Neural cell (in vitro differentiated cells): ENCODE measurements around the gene ARRDC2. TPM values are rescaled to one million over a fixed set of nuclear protein-coding genes. Genes with fewer than 3 reads are reported as not detected.

Experiments
- H2AFZ ChIP-seq: fragments of 200-600, 300-800 bp; sonication (generic), shearing (Covaris generic); 2 replicates; pipeline ENCODE4 v1.6.0; 2014; ENCODE audit warnings: low read depth, mild to moderate bottlenecking, antibody characterized with exemption, low read length, moderate library complexity
- H3F3A ChIP-seq: fragments of 200-600 bp; shearing (Covaris generic); 2 replicates; pipeline ENCODE4 v1.6.1; 2016; ENCODE audit warnings: mild to moderate bottlenecking, moderate library complexity, mixed read lengths, antibody characterized with exemption, low read length; ENCODE audit not compliant: insufficient read depth, poor library complexity, severe bottlenecking
- H3K27ac ChIP-seq: fragments of 200-600, 300-800 bp; sonication (generic), shearing (Covaris generic); 2 replicates; pipeline ENCODE4 v1.5.1; 2014; ENCODE audit warnings: mild to moderate bottlenecking, low read length, moderate library complexity
- H3K27me3 ChIP-seq: fragments of 300-800, 200-600 bp; sonication (generic), shearing (Covaris generic); 2 replicates; pipeline ENCODE4 v1.6.0; 2014; ENCODE audit warnings: mild to moderate bottlenecking, low read depth, low read length, moderate library complexity; ENCODE audit not compliant: insufficient read depth
- H3K36me3 ChIP-seq: fragments of 300-800, 200-600 bp; sonication (generic), shearing (Covaris generic); 2 replicates; pipeline ENCODE4 v1.5.1; 2014; ENCODE audit warnings: mild to moderate bottlenecking, antibody characterized with exemption, low read length, moderate library complexity; ENCODE audit not compliant: insufficient read depth
- H3K4me2 ChIP-seq: fragments of 300-800, 200-600 bp; sonication (generic), shearing (Covaris generic); 2 replicates; pipeline ENCODE4 v1.6.0; 2014; ENCODE audit warnings: mild to moderate bottlenecking, low read length
- H3K4me3 ChIP-seq: fragments of 300-800, 200-600 bp; sonication (generic), shearing (Covaris generic); 2 replicates; pipeline ENCODE4 v1.5.1; 2014; ENCODE audit warnings: mild to moderate bottlenecking, low read length, moderate library complexity
- H3K79me2 ChIP-seq: fragments of 200-600 bp; shearing (Covaris generic); replicated peaks from 2 replicates; pipeline ENCODE4 v1.6.0; 2014; ENCODE audit warnings: mild to moderate bottlenecking, low read length, moderate library complexity; ENCODE audit not compliant: insufficient read depth
- H3K9ac ChIP-seq: fragments of 300-800, 200-600 bp; sonication (generic), shearing (Covaris generic); 2 replicates; pipeline ENCODE4 v1.6.1; 2016; ENCODE audit warnings: mild to moderate bottlenecking, low read length, mixed read lengths
- H3K9me2 ChIP-seq: fragments of 200-600 bp; shearing (Covaris generic); 2 replicates; pipeline ENCODE4 v1.6.1; 2016; ENCODE audit warnings: mild to moderate bottlenecking, low read length, mixed read lengths; ENCODE audit not compliant: insufficient read depth
- H3K9me3 ChIP-seq: fragments of 200-600, 300-800 bp; sonication (generic), shearing (Covaris generic); 2 replicates; pipeline ENCODE4 v1.6.1; 2016; ENCODE audit warnings: mild to moderate bottlenecking, mixed run types, low read length, moderate library complexity, mixed read lengths
- H4K20me1 ChIP-seq: fragments of 200-600 bp; shearing (Covaris generic); 2 replicates; pipeline ENCODE4 v1.6.1; 2016; ENCODE audit warnings: mild to moderate bottlenecking, mixed run types; ENCODE audit not compliant: insufficient read depth
- CTCF ChIP-seq: fragments of 450-650 bp; IDR thresholded peaks from 2 replicates; pipeline ENCODE4 v1.5.1; 2014; ENCODE audit warnings: antibody characterized with exemption, mild to moderate bottlenecking, moderate library complexity; ENCODE audit not compliant: poor library complexity, severe bottlenecking
- EP300 ChIP-seq: fragments of 450-650 bp; conservative IDR thresholded peaks from 2 replicates; pipeline ENCODE4 v1.6.1; 2014; ENCODE audit warnings: antibody characterized with exemption, mild to moderate bottlenecking, moderate library complexity; ENCODE audit not compliant: poor library complexity, severe bottlenecking
- EZH2 ChIP-seq: fragments of 200-600, 300-800 bp; shearing (Covaris generic), sonication (generic); IDR thresholded peaks from 2 replicates; pipeline ENCODE4 v1.6.1; 2014; ENCODE audit warnings: antibody characterized with exemption, low read length, borderline replicate concordance, mild to moderate bottlenecking; ENCODE audit not compliant: insufficient read depth, poor library complexity, severe bottlenecking
- MXI1 ChIP-seq: fragments of 450-650 bp; conservative IDR thresholded peaks from 2 replicates; pipeline ENCODE4 v1.6.1; 2014; ENCODE audit warnings: antibody characterized with exemption, mild to moderate bottlenecking; ENCODE audit not compliant: poor library complexity, severe bottlenecking
- POLR2AphosphoS5 ChIP-seq: IDR thresholded peaks from 2 replicates; pipeline ENCODE4 v1.6.1; 2012
- RAD21 ChIP-seq: fragments of 450-650 bp; conservative IDR thresholded peaks from 2 replicates; pipeline ENCODE4 v1.6.1; 2014; ENCODE audit warnings: antibody characterized with exemption, mild to moderate bottlenecking, moderate library complexity
- REST ChIP-seq: IDR thresholded peaks from 2 replicates; pipeline ENCODE4 v1.6.1; 2012; ENCODE audit warnings: borderline replicate concordance
- SMC3 ChIP-seq: fragments of 450-650 bp; conservative IDR thresholded peaks from 2 replicates; pipeline ENCODE4 v1.6.1; 2014; ENCODE audit warnings: antibody characterized with exemption, mild to moderate bottlenecking, moderate library complexity; ENCODE audit not compliant: poor library complexity
- TAF1 ChIP-seq: IDR thresholded peaks from 2 replicates; pipeline ENCODE4 v1.6.1; 2012; ENCODE audit warnings: low read depth
- polyA plus RNA-seq: library from polyadenylated mRNA; depleted of rRNA; stranded (reverse); fragments of >200 nt; gene quantifications from 2 replicates; pipeline ENCODE4 v1.2.3, GENCODE V29; 2014

Gene ARRDC2
- polyA plus RNA-seq, 1 donor from 2014 or later = 3.6 TPM

DNA sequence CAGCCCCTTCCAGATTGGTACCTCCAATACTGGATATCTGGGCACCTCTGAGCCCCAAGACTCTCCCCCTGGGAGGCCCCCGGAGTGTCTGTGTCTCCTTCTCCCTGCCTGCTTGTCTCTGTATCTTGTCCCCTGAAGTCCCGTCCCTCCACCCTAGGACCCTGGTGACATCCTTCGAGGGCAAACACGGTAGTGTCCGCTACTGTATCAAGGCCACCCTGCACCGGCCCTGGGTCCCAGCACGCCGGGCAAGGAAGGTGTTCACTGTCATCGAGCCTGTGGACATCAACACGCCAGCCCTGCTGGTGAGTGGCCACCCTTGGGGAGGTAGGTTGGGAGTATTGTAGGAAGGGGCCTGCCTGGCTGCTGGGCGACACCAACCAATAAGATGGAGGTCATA lies 844 bp downstream of the ARRDC2 start:
- TF ChIP-seq REST (no peak), TAF1 (no peak)
- Histone ChIP-seq H3K4me2 (no peak overlapping the region), H3K4me3 (no peak overlapping the region), H2AFZ (no peak overlapping the region), H3K9me3 (no peaks in the 10 kb centered on the region), H3K27ac (no peak overlapping the region), H3K27me3 (no peaks in the 10 kb centered on the region), H3F3A (no peaks in the 10 kb centered on the region), H3K36me3 (no peaks in the 10 kb centered on the region), H4K20me1 (no peaks in the 10 kb centered on the region), H3K9me2 (no peaks in the 10 kb centered on the region), H3K9ac (no peak overlapping the region), H3K79me2 (no peaks in the 10 kb centered on the region)

- H2AFZ ChIP-seq = no peak overlapping the region
- H3F3A ChIP-seq = no peaks in the 10 kb centered on the region
- H3K36me3 ChIP-seq = no peaks in the 10 kb centered on the region
- H3K4me3 ChIP-seq = no peak overlapping the region
- no peak overlapping the region for H3K9ac ChIP-seq
- no peaks in the 10 kb centered on the region for H3K9me2 ChIP-seq
- H3K27ac ChIP-seq = no peak overlapping the region
- no peaks in the 10 kb centered on the region for H4K20me1 ChIP-seq
- no peaks in the 10 kb centered on the region for H3K27me3 ChIP-seq
- TF ChIP-seq RAD21 (no peak), SMC3 (no peak), EP300 (no peak), CTCF (no peak), REST (no peak), MXI1 (no peak), EZH2 (no peak), TAF1 (no peak), POLR2AphosphoS5 (no peak)
- no peak overlapping the region for H3K4me2 ChIP-seq
- no peaks in the 10 kb centered on the region for H3K9me3 ChIP-seq
- H3K79me2 ChIP-seq = no peaks in the 10 kb centered on the region
Measured at GRCh38 chr19:18009412-18010066, 1.6 kb downstream of the ARRDC2 start.
